Measurements from ENCODE around the gene WBP1L. TPM values are rescaled to one million over a fixed set of nuclear protein-coding genes. Genes with fewer than 3 reads are reported as not detected.
"Not testable (repeated sequence)": the region's sequence is repeated elsewhere in the genome, so short reads cannot be mapped to it uniquely, and the experiment has no call there.

Gene WBP1L
- total RNA-seq = 10 to 100 TPM; 15.7 to 16.7 TPM

DNA sequence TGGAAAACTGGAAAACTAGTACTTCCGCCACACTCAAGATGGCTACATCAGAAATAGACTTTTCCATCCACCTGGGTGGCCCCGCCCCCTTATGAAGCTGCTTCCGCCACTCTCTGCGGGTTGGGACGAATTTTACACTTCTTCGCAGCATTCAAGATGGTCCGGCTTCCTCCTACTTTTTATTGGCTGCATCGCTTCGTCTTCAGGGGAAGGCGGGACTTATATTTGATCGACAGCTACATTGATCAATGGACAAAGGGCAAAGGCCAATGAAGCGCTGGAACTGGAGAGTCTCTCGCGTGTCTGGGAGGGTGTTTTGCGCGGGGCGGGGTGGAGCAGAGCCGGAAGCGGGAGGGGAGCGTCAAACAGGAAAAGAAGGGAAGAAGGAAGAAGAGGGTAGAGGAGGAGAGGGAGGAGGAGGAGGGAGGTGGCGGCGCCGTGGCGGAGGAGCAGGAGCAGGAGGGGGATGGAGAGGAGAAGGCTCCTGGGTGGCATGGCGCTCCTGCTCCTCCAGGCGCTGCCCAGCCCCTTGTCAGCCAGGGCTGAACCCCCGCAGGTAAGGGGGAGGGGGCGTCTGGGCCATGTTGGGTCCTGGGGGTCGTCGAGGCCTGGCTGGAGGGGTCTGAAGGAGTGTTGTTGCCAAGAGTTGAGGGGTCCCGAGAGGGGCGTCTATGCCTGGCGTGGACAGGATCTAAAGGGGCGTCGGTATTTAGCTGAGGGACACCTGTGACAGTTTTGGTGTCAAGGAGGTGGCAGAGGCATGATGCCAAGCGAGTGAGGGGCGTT is at the start of gene WBP1L:
Gene WBP1L (plus strand): TSS at position 361 of the 786 bp plus-strand sequence. CDS start 106 bp downstream, at position 467.
- DNase-seq (ENCODE audit: low spot score in 2 of 2) = peak; percentile 93 to 95
- Mint-ChIP-seq H3K36me3 (peaks cover 13 to 19% of the 10 kb centered on the region in 2 donors), H3K9me3 (peaks cover 7% of the 10 kb centered on the region in 2 donors), H3K27ac (peak within 1 kb of the TSS; percentile 94 to 96)
- peak; percentile 98 for ATAC-seq

DNA sequence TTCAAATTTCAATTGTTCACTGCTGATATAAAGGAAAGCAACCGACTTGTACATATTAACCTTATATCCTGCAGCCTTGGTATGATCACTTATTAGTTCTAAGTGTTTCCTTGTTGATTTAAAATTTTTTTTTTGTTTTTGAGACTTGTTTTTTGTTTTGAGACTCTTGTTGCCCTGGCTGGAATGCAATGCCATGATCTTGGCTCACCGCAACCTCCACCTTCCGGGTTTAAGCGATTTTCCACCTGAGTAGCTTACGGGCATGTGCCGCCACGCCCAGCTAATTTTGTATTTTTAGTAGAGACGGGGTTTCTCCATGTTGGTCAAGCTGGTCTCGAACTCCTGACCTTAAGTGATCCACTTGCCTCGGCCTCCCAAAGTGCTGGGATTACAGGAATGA is 48.3 kb upstream of the WBP1L start:
- DNase-seq (ENCODE audit: low spot score in 2 of 2); ATAC-seq; H3K27ac Mint-ChIP-seq; H3K9me3 Mint-ChIP-seq; H3K36me3 Mint-ChIP-seq: not testable (repeated sequence)

DNA sequence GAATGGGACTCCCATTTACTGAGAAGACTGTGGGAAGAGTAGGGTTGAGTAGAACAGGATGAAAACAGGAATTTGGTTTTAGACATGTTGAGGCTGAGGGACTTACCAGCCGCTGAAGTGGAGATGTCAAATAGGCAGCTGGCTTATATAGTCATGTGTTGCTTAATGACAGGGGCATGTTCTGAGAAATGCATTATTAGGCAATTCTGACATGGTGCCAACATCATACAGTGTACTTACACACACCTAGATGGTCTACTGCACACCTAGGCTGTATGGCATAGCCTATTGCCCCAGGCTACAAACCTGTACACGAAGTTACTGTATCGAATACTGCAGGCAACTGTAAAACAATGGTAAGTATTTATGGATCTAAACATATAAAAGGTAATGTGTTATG is 47.0 kb upstream of the WBP1L start:
- DNase-seq (ENCODE audit: low spot score in 2 of 2) = no peak
- ATAC-seq = no peak
- Mint-ChIP-seq H3K9me3 (no peaks in the 10 kb centered on the region), H3K27ac (no peak overlapping the region), H3K36me3 (no peaks in the 10 kb centered on the region)

DNA sequence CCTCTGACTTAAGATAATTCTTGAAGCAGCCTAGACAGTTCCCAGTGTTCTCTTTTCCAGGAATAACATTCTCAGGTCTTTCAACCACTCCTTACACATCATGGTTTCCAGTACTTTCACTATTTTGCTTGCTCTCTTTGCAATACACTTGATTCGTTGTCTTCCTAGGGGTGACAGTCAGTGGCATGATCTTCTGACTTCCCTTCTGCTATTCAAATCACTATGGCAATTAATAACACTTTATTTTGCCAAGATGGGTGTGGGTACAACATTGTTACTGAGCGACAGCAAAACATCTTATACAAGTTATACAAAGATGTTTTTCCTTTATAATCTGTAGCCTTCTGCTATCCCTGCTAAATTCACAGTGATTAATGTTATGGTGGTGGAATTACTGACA is 44.9 kb upstream of the WBP1L start:
- Mint-ChIP-seq H3K27ac (no peak overlapping the region), H3K36me3 (no peaks in the 10 kb centered on the region), H3K9me3 (no peaks in the 10 kb centered on the region)
- no peak for DNase-seq (ENCODE audit: low spot score in 2 of 2)
- ATAC-seq = no peak

DNA sequence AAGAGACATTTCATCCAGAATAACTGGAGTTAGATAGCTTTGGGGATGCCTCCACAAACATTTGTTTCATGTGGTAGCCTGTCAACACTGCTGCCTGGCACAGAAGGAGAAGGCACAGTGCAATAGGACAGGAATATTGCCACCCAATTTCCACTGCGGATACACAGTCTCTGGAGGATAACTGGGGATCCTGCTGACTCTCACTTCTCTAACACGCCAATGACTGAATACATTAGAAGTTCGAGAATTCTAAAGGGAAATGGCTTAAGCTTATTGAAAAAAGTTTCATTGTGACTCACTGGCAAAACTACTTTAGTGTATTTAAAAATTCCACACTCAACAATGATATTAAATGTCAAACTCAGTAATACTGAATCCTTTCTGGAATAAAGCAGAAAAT is 42.5 kb upstream of the WBP1L start:
- no peaks in the 10 kb centered on the region for H3K9me3 Mint-ChIP-seq
- ATAC-seq = no peak
- no peak for DNase-seq (ENCODE audit: low spot score in 2 of 2)
- H3K27ac Mint-ChIP-seq = no peak overlapping the region
- no peaks in the 10 kb centered on the region for H3K36me3 Mint-ChIP-seq

DNA sequence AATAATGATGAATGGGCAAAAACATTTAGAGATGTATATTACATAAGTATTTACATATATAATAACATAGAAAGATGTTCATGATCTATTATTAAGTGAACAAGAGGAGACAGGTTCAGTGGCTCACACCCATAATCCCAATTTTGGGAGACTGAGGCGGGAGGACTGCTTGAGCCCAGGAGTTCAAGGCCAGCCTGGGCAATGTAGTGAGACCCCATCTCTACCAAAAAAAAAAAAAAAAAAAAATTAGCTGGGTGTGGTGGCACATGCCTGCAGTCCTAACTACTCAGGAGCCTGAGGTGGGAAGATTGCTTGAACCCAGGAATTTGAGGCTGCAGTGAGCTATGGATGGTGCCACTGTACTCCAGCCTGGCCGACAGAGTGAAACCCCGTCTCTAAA is 42.0 kb upstream of the WBP1L start:
- H3K27ac Mint-ChIP-seq = no peak overlapping the region

DNA sequence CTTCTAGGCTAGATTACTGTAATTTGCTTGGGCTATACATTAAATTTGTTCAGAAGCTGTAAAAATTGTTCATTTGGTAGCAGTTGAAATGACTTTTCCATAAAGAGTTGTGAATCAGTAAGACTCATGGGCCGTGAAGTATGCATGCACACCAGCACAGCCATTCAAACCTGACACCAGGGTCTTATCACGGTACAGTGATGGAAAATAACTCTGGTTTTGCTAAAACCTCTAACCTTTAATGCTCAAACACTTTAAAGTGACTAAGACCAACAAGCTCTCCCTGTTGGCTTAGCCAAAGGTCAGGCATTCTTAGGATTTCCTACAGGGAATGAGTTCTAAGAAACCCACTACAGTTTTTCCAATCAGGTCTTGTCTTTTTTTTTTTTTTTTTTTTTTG is 41.0 kb upstream of the WBP1L start:
- Mint-ChIP-seq H3K27ac (no peak overlapping the region), H3K9me3 (no peaks in the 10 kb centered on the region), H3K36me3 (no peaks in the 10 kb centered on the region)
- peak; percentile 35 to 60 for ATAC-seq
- no peak for DNase-seq (ENCODE audit: low spot score in 2 of 2)

More for the DNA sequence above, 42.0 kb upstream of the WBP1L start:
- Mint-ChIP-seq H3K36me3 (no peaks in the 10 kb centered on the region), H3K9me3 (no peaks in the 10 kb centered on the region)
- ATAC-seq (no peak), DNase-seq (ENCODE audit: low spot score in 2 of 2) (no peak)

DNA sequence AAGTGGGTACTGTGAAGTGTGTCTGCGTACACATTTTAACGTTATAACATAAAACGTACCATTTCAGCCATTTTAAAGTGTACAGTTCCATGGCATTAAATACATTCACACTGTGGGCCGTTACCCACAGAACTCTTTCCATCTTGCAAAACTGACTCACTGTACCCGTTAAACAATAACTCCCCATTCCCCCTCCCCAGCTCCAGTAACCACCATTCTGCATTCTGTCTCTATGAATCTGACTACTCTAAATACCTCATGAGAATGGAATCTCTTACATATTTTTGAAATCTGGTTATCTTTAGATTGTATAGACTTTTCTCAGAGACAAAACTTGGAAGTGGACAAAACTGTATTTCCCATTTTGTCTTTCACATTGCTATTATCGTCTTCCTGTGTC is 38.8 kb upstream of the WBP1L start:
- Mint-ChIP-seq H3K9me3 (no peaks in the 10 kb centered on the region), H3K27ac (peak overlapping the region in 1 of 2 donors; percentile 0), H3K36me3 (no peaks in the 10 kb centered on the region)
- DNase-seq (ENCODE audit: low spot score in 2 of 2) (no peak), ATAC-seq (peak; percentile 69 to 73)

DNA sequence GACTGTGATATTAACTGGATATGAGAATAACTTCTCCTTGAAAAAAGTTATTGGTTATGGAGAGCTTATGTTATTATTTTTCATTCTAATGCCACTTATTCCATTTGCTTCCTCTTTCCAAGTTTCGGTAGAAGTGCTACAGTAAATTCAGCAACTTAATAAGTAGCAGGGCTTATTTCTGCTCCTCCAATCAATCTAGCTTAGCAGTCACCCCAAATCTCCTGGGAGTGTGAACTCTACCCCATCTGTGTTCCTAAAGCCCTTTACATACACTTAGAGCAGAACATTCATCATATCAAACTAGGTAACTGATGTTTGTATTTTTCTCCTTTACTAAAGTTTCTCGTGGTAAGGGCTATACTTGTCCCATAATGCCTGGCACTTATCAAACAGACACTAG is 38.2 kb upstream of the WBP1L start:
- DNase-seq (ENCODE audit: low spot score in 2 of 2) (no peak), ATAC-seq (no peak)
- Mint-ChIP-seq H3K9me3 (no peaks in the 10 kb centered on the region), H3K27ac (no peak overlapping the region), H3K36me3 (no peaks in the 10 kb centered on the region)

DNA sequence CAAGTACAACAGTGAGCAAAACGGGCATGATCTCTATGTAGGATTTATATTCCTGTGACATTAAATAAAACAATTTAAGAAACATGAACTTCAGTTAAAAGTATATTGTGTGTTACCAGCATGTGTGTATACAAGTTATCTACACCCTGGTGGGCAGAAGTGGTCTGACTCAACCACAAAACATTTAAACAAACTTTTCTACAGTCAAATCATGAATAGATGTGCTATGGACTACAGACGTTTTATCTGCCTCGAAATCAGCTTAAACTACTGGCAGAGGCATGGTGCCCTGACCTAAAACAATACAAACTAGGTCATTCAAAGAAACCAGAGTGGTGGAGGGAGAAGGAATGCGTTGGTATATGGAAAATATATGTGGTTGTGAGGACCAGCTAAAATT is 33.1 kb upstream of the WBP1L start:
- Mint-ChIP-seq H3K9me3 (no peaks in the 10 kb centered on the region), H3K36me3 (peaks cover 0 to 16% of the 10 kb centered on the region in 2 donors), H3K27ac (no peak overlapping the region)
- ATAC-seq (no peak), DNase-seq (ENCODE audit: low spot score in 2 of 2) (no peak)

DNA sequence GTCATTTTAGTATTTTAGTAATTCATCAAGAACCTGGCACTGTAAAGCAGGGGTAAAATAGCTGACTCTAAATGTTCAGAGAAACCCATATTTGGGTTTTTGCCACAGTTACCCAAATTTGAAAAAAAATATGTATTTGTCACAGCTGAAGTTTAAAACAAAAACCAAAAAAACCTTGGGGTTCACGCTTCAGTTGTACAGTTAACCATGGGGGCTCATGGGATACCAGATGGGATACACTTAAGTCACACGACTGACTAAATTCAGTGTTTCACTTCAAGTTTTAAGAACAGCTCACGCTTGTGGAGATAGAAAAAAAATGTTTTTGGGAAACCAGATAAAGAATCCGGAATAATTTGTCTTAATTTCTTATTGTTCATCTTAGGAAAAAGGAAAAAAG is 31.7 kb upstream of the WBP1L start:
- H3K27ac Mint-ChIP-seq = no peak overlapping the region
- no peaks in the 10 kb centered on the region for H3K9me3 Mint-ChIP-seq
- no peak for DNase-seq (ENCODE audit: low spot score in 2 of 2)

DNA sequence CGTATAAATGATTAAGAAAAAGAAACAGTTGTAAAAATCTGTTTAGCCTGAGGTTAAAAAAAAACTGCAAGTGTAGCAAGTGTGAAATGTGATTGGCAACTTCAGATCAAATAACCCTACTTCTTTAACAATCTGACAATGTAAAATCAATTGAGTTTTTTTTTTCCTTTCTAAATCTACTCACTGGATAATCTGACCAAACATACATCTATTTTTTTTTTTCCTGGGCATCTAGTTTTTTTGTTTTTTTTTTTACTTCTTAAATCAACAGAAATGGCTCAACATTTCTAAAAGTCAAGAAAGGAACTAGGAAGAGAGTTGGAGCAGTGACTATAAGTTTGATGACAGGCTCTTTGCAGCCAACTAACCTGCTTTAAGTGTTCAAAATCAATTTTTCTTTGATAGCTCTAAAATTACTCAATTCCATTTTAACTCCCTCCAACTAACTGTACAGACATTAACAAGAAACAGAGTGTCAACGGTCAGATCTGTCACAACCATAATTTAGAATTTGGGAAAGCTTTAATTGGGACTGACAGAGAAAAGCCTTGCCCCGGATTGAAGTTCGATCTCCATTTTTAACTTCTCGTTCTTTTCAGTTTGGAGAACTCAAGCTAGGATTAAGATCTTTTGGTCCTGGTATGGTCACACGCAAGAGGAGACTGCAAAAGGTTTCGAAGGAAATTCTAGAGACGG is 30.8 kb upstream of the WBP1L start:
- ATAC-seq = no peak
- H3K9me3 Mint-ChIP-seq = no peaks in the 10 kb centered on the region
- H3K36me3 Mint-ChIP-seq = peaks cover 0 to 24% of the 10 kb centered on the region in 2 donors
- DNase-seq (ENCODE audit: low spot score in 2 of 2) = no peak
- peak overlapping the region; percentile 93 to 94 for H3K27ac Mint-ChIP-seq

More for the DNA sequence above, 31.7 kb upstream of the WBP1L start:
- peaks cover 0 to 16% of the 10 kb centered on the region in 2 donors for H3K36me3 Mint-ChIP-seq
- no peak for ATAC-seq

DNA sequence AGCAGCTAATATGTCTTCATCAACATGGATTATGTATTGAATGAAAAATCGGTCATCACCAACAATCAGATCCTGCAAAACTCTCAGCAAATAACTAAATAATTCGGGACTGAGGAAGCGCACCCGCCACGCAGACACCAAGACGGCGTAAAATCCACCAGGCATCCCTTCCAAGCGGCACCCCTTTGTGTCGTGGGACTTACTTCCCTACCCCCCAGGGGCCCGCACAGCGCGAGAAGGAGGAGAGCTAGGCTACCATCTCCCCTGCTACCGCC is 30.3 kb upstream of the WBP1L start:
- DNase-seq (ENCODE audit: low spot score in 2 of 2) (no peak), ATAC-seq (peak; percentile 45 to 62)
- Mint-ChIP-seq H3K9me3 (no peaks in the 10 kb centered on the region), H3K27ac (peak overlapping the region; percentile 93 to 94), H3K36me3 (peaks cover 0 to 26% of the 10 kb centered on the region in 2 donors)

DNA sequence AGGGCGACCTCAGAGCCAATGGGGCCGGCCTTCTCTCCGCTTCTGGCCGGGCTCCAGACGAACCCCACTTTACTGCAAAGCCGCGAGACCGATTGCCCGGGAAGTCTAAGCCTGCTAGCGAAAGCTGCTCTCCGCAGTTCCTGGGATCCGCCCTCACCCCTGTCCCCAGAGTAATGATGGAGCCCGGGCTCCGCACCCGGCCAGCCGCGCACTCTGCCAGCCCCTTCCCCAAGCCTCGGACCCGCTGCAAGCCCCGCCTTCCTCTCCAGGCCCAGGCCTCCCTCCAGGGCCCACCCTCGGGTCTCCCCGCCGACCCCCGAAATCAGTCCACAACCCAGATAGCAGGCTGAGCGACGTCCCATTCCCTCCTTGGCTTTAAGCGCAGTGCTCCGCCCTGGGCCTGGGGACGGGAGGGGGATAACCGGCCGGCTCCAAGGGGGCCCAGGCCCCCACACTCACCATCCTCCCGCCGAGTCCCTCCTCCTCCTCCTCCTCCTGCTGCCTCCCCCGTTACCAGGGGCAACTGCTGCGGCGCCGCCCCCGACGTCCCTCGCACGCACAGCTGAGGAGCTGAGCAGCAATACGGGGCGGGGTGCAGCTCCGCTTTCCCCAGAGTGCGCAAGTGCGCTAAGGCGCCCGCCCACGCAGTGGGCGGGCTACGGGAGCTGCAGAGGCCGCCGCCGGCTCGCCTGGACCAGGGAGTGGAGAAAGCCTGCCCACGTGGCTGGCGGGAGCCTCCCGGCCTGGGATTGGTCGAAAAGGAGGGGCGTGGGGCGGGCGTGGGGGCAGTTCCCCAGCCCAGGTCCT is 29.7 kb upstream of the WBP1L start, which contains the start of gene ARL3:
Gene ARL3 (minus strand): TSS at position 584 of the 807 bp plus-strand sequence. CDS start 122 bp downstream, at position 462.
- peak; percentile 95 to 98 for DNase-seq (ENCODE audit: low spot score in 2 of 2)
- Mint-ChIP-seq H3K36me3 (peaks cover 0 to 26% of the 10 kb centered on the region in 2 donors), H3K27ac (peak within 1 kb of the TSS; percentile 93 to 94), H3K9me3 (no peaks in the 10 kb centered on the region)
- peak; percentile 88 to 91 for ATAC-seq

DNA sequence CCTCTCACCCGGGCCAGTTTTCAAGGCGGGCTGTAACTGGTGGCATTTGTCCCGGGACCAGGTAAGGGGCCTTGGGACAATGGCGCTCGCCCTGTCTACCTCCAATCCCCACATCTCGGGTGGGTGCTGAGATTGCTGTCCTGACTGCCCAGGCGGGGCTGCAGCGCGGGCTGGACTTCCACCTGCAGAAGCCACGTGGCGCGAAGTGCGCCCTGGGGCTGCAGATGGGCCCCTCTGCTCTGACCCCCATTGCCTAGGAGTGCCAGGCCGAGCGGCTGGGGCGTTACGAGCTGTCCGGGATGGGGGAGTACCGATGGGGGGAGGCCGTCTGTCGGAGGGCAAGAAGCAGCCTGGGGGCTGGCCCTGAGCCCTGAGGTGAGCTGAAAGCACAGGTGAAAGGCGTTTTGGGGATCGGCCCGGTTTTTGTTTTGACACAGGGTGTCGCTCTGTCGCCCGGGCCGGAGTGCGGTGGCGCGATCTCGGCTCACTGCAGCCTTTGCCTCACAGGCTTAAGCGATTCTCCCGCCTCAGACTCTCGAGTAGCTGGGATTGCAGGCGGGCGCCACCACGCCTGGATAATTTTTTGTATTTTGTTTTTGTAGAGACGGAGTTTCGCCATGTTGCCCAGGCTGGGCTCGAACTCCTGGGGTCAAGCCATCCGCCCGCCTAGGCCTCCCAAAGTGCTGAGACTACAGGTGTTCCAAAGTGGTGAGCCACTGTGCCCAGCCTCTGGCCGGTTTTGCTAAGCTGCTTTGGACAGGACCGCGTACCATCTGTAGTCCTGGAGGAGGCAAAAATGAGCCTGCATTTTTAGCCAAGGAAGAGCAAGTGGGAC is 28.9 kb upstream of the WBP1L start, which contains the start of gene SFXN2:
Gene SFXN2 (plus strand): TSS at position 16 of the 835 bp plus-strand sequence. CDS start 12,001 bp downstream, outside the sequence.
- peak; percentile 22 to 32 for ATAC-seq
- Mint-ChIP-seq H3K36me3 (peaks cover 4 to 30% of the 10 kb centered on the region in 2 donors), H3K27ac (peak within 1 kb of the TSS; percentile 93 to 94), H3K9me3 (no peaks in the 10 kb centered on the region)
- peak in 1 of 2 donors; percentile 58 for DNase-seq (ENCODE audit: low spot score in 2 of 2)

DNA sequence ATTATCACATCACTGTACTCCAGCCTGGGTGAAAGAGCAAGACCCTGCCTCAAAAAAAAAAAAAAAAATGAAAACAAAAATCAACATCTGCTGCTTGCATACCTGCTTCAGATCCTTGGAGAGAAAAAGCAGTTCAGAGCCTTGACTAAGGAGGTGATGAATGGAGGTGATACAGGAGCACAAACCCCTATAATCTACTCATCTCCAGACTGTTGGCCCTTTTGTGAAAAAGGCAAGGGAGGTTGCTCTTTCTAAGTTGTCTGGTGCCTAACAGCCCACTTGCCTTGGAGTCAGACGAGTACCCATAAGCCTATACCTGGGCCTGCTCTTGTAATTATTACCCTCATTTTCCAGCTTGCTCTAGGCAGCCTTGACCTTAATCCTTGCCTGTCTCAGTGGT is 27.9 kb upstream of the WBP1L start:
- DNase-seq (ENCODE audit: low spot score in 2 of 2) (no peak), ATAC-seq (no peak)
- peak overlapping the region in 1 of 2 donors; percentile 2 for H3K27ac Mint-ChIP-seq
- no peaks in the 10 kb centered on the region for H3K9me3 Mint-ChIP-seq
- peaks cover 4 to 30% of the 10 kb centered on the region in 2 donors for H3K36me3 Mint-ChIP-seq

Measured in activated naive CD4-positive, alpha-beta T cell treated with anti-CD3 and anti-CD28 coated beads, Interleukin-2, amount 50 U/mL, for 72 hours (primary cell).